ENCODE measurements around the gene DNM3. TPM values are rescaled to one million over a fixed set of nuclear protein-coding genes. Genes with fewer than 3 reads are reported as not detected.

The DNM3 gene
- total RNA-seq, 4 donors from 2014 or later: 2.7 to 4.5 (median 4.0) TPM

- no peak overlapping the region for H3K4me3 ChIP-seq (ENCODE audit: low read depth, poor library complexity, severe bottlenecking)
- intact Hi-C loops (cut with DNase I; ENCODE audit: low total_unique reads): no loop called here
- DNase-seq (ENCODE audit: low spot score in 2 of 2): no peak
- 81 to 83% methylated on average over 2 of the region's 2 CpGs for WGBS, 2 donors
- TF ChIP-seq CTCF (IDR thresholded peaks at IDR 0.05): no peak
- no peak for TF ChIP-seq POLR2A (IDR thresholded peaks at IDR 0.05)
These were observed 306.9 kb downstream of the DNM3 start for GRCh38 chr1:172148213-172148612.

- no peak for TF ChIP-seq CTCF (IDR thresholded peaks at IDR 0.05)
- TF ChIP-seq POLR2A (IDR thresholded peaks at IDR 0.05): no peak
- H3K4me3 ChIP-seq (ENCODE audit: low read depth, poor library complexity, severe bottlenecking): no peak overlapping the region
- intact Hi-C loops (cut with DNase I; ENCODE audit: low total_unique reads): no loop called here
- no peak for DNase-seq (ENCODE audit: low spot score in 2 of 2)
These were observed 307.4 kb downstream of the DNM3 start for GRCh38 chr1:172148707-172149106.

- no peak for TF ChIP-seq CTCF (IDR thresholded peaks at IDR 0.05)
- TF ChIP-seq POLR2A (IDR thresholded peaks at IDR 0.05): no peak
- intact Hi-C loops (cut with DNase I; ENCODE audit: low total_unique reads): no loop called here
- no peak for DNase-seq (ENCODE audit: low spot score in 2 of 2)
- no peak overlapping the region for H3K4me3 ChIP-seq (ENCODE audit: low read depth, poor library complexity, severe bottlenecking)
- 71 to 84% methylated on average over 2 of the region's 2 CpGs for WGBS, 2 donors
These were observed 308.0 kb downstream of the DNM3 start for GRCh38 chr1:172149346-172149745.

GRCh38 chr1:172154551-172154950, 313.3 kb downstream of the DNM3 start:
- WGBS, 2 donors: 26 to 30% methylated on average over 2 of the region's 2 CpGs

GRCh38 chr1:172155766-172156165, 314.5 kb downstream of the DNM3 start:
- 95 to 98% methylated on average over 2 of the region's 2 CpGs for WGBS, 2 donors
- DNase-seq (ENCODE audit: low spot score in 2 of 2): no peak
- intact Hi-C loops (cut with DNase I; ENCODE audit: low total_unique reads): no loop called here
- TF ChIP-seq POLR2A (IDR thresholded peaks at IDR 0.05) (no peak), CTCF (IDR thresholded peaks at IDR 0.05) (no peak)
- H3K4me3 ChIP-seq (ENCODE audit: low read depth, poor library complexity, severe bottlenecking): no peak overlapping the region

More at GRCh38 chr1:172154551-172154950, 313.3 kb downstream of the DNM3 start:
- H3K4me3 ChIP-seq (ENCODE audit: low read depth, poor library complexity, severe bottlenecking): no peak overlapping the region
- DNase-seq (ENCODE audit: low spot score in 2 of 2): no peak
- no peak for TF ChIP-seq POLR2A (IDR thresholded peaks at IDR 0.05)
- TF ChIP-seq CTCF (IDR thresholded peaks at IDR 0.05): no peak
- intact Hi-C loops (cut with DNase I; ENCODE audit: low total_unique reads): no loop called here

- intact Hi-C loops (cut with DNase I; ENCODE audit: low total_unique reads): no loop called here
- TF ChIP-seq POLR2A (IDR thresholded peaks at IDR 0.05) (no peak), CTCF (IDR thresholded peaks at IDR 0.05) (no peak)
- WGBS, 2 donors: 45% methylated on average over 2 of the region's 2 CpGs
- DNase-seq (ENCODE audit: low spot score in 2 of 2): no peak
- no peak overlapping the region for H3K4me3 ChIP-seq (ENCODE audit: low read depth, poor library complexity, severe bottlenecking)
These were observed 320.9 kb downstream of the DNM3 start for GRCh38 chr1:172162236-172162635.

All from lower leg skin (tissue), 4 donors.